CD4-positive, alpha-beta T cell treated with Interleukin-15 for 4 hours (primary cell): ENCODE measurements around the gene QSER1.

ENCODE experiments used
- DNase-seq: peaks from one replicate; pipeline ENCODE4 v3.0.0-alpha.2; 2020; ENCODE audit warnings: low spot score

QSER1 gene

GRCh38 chr11:32890843-32891656 lies 1.6 kb upstream of the QSER1 start:
- no peak for DNase-seq

DNA sequence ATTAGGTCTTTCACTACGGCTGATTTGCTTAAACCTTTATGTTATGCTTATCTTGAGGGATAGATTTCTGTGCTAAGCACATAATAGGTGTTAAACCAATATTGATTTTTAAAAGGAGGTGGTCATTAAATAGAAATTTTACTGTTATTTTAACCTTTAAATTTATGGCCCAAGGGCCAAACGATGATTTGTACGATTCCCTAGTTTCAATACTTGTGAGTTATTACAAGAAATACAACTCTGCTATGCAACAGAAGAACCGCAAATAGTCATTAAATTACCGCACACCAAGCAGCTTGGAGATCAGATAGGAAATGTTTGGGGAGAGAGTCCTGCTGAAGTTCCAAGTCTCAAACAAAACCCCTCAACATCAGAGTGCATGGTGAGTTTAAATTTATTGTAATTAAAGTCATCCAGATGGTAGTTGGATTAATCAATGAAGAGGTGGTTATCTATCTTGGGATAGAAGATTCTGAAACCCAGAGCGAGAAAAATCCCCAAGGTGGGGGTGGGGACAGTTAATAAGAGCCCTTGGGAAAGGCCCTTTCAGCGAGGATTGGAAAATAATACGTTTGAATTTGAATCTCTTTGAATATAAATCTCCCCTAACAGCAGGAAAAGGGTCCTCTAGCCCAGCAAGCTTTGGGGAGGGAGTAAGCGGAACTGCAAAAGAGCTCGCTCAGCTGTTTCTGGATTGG lies 805 bp upstream of the QSER1 start:
- no peak for DNase-seq

DNA sequence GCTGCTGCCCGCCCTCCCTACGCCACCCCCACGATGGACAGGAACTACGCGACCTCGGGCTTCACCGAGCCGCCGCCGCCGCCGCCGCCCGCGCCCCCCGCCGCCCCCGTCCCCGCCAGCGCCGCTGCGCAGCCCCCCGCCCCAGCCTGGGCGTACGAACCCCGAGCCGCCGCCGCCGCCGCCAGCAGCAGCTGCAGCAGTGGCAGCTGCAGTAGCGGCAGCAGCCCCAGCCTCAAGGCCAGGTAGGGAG lies 407 bp downstream of the QSER1 start:
- DNase-seq, result no peak

DNA sequence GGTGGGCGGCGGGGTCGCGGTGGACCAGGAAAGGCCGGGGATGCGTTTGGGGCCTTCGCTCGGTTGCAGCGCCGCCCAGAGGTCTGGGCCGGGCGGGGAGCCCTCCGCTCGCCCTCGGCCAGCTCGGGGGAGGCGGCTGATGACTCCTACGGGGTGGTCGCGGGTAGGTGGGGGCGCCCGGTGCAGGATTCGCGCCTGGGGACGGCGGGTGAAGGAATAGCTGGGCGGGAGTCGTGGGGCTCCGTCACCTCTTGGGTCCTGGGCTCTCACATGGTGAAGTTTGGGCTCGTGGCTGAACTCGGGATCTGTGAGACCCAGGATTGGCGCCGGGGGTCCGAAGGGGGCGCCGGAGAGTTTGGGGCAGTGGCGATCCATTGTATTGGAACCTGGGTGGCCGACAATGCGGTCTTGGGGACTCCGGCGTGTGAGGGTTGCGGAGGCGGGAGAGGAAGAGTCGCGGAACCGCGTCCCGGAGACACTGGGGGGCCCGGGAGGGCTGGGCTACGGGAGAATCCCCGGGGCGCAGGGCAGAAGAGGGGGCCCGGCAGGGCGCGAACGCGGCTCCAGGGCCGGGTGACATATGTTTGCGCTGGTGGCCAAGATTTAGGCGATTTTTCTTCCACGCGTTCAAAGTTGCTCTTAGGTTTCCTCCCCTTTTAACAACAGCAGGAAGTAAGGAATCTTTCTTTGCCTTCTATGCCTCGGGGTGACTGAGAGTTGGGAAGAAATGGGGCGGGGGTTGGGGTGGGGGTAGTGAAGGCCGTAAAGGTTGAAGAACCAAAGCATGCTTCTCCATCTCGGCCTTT lies 935 bp downstream of the QSER1 start:
- DNase-seq, result peak; percentile 46

GRCh38 chr11:32894149-32894827 lies 1.7 kb downstream of the QSER1 start:
- DNase-seq, result peak; percentile 31

DNA sequence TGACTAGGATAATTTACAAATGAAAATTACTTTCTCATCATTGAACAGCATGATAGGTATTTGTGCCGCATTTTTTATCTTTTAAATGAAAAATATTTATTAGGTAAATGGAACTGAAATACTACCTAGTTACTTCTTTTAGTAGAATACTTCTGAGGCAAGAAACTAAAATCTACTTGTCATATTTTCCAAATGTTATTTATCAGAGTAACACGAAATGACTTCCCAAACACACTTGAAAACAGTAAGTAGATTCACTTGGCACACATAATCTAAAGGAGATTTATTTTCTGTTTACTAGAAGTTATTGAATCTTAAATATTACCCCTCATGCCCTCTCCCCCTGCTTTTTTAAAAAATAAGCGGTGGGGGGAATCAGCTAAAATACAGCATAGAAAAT lies 2.3 kb downstream of the QSER1 start:
- DNase-seq, result no peak

- no peak for DNase-seq
Observed at GRCh38 chr11:32895471-32895870, 2.9 kb downstream of the QSER1 start.

- DNase-seq, result no peak
Observed at GRCh38 chr11:32897103-32897502, 4.5 kb downstream of the QSER1 start.

DNA sequence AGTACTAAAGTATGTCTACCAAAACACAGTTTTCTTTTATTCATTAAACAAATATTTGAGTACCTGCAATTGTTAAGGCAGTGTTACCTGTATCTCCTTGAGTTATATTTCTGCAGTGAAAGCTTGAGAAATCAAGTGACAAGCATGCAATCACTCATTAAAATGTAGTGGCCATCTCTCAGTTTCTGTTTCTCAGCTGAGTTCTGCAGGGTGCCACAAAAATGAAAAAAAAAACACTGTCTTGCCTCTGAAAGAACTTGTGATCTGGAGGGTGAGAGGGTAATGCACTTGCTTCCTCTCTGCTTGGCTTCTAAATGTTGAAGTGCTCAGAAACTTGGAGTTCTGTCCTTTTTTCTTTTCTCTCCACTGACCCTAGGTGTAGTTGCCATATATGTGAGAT lies 6.8 kb downstream of the QSER1 start:
- no peak for DNase-seq

GRCh38 chr11:32902089-32902665 lies 9.6 kb downstream of the QSER1 start:
- DNase-seq, result no peak

DNA sequence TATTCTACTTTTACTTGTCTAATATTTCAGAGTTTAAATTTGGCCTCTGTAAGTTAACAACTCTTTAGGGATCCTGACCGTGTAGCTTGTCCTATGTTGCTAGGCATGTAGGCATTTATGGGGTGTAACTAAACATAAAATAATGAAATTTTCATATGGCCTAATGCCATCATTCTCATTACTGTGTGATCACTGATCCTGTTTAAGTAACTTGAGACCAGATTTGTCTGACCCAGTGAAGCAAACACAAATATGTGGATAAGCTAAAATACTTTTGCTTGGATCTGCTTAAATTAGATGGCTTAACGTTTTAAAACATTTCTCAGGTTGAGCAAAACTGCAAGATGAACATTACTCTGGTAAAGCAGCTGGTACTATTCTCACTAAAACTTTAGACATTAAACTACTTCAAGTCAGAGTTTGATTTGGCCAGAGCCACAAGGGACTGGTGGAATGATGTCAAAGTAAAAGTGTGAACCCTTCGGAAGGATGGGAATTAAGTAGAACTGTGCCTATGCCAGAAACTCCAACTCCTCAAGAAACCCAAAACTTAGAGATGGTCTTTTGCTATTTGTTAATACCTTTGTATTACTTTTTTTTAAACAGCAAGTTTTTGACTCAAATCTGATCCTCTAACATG lies 12.5 kb downstream of the QSER1 start:
- DNase-seq, result no peak

DNA sequence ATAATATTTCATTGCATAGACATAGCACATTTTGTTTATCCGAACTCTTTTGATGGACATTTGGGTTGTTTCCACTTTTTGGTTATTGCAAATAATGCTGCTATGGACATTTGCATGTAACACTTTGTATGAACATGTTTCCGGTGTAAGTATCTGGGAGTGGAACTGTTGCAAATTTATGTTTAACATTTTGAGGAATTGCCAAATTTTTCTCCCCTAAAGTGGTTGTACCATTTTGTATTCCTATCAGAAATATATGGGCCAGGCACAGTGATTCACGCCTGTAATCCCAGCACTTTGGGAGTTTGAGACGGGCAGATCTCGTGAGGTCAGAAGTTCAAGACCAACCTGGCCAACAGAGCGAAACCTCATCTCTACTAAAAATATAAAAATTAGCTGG lies 16.0 kb downstream of the QSER1 start:
- DNase-seq, result no peak

- DNase-seq, result no peak
Observed at GRCh38 chr11:32911413-32911812, 18.8 kb downstream of the QSER1 start.

DNA sequence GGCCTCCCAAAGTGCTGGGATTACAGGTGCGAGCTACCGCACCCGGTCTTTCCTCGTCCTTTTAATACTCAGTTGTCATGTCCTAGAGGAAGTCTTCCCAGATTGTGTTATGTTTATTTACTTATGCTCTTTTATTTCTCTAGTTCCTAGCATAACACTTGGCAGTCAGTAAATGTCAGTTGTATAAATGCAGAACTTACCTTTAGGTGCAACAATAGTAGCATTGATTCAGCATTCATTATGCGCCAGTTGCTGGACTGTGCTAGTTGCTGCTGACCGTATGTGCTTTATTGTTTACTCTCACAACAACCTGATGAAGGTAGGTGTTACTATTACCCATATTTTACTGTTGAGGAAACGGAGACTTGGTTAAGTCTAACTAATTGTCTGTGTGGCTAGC lies 20.8 kb downstream of the QSER1 start:
- DNase-seq, result no peak

DNA sequence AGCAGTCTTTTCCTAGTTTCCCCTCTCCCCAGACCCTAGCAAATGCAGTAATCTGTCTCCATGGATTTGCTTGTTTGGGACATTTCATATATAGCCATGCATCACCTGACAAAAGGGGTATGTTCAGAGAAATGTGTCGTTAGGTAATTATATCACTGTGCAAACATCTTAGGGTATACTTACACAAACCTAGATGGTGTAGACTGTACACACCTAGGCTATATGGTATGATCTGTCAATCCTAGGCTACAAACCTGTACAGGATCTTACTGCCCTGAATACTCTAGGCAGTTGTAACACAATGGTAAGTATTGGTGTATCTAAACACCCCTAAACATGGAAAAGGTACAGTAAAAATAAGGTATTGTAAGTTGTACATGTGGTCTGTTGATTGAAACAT lies 23.8 kb downstream of the QSER1 start:
- no peak for DNase-seq

DNA sequence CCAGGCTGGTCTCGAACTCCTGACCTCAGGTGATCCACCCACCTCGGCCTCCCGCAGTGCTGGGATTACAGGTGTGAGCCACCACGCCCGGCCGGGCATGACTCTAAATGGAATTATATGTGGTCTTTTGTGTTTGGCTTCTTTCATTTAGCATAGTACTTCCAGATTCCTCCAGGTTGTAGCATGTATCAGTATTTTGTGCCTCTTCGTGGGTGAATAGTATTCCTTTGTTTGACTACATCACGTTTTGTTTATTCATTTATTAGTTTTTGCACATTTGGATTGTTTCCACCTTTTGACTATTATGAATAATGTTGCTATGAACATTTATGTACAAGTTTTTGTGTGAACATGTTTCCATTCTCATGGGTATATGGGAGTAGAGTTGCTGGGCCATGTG lies 24.4 kb downstream of the QSER1 start:
- DNase-seq, result no peak

DNA sequence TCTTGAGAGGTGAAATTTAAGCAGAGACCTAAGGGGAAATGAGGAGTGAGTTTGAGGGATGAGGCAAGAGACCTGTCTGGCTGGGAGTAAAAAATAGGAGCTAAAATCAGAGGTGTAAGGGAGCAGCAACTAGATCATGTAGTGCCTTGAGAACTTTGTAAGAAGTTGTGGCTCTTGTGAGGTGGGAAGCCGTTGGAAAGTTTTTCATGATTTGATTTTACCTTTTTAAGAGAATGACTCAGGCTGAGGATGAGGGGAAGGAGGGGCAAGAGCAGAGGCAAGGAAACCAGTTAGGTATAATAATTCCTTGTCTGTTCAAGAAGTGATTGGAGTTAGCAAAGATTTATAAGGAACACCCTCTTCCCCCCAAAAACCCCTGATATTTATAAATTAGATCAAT lies 25.8 kb downstream of the QSER1 start:
- no peak for DNase-seq

DNA sequence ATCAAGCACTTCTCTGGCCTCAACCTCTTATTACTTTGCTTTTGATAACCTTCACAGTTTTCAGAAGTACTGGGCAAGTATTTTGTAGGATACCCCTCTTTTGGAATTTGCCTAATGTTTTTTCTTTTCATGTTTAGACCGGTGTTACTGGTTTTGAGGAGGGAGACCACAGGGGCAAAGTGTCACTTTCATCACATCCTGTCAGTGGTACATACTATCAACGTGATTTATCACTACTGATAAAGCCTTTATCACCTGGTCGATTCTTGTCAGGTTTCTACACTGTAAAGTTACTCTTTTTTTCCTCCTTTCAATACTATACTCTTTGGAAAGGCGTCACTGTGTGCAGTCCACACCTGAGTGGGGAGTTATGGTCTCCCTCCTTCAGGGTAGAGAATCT lies 26.7 kb downstream of the QSER1 start:
- DNase-seq, result no peak

- DNase-seq, result no peak
Observed at GRCh38 chr11:32920570-32920969, 28.0 kb downstream of the QSER1 start.

DNA sequence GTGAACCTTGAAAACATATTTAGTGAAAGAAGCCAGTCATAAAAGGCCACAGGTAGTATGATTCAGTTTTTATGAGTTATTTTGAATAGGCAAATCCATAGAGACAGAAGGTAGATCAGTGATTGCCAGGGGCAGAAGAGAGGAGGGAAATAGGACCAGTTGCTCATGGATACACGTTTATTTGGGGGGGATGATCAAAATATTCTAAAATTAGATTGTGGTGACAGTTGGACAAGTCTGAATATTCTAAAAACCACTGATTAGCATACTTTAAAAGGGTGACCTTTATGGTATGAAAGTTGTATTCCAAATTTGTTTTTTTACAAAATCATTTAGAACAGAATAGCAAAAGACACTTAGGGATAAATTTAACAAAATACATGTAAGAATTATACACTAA lies 28.6 kb downstream of the QSER1 start:
- DNase-seq, result no peak

GRCh38 chr11:32931606-32932005 lies 39.0 kb downstream of the QSER1 start:
- DNase-seq, result no peak

GRCh38 chr11:32932196-32932595 lies 39.6 kb downstream of the QSER1 start:
- no peak for DNase-seq
